Measurements from ENCODE around the gene MPDZ.

DNA sequence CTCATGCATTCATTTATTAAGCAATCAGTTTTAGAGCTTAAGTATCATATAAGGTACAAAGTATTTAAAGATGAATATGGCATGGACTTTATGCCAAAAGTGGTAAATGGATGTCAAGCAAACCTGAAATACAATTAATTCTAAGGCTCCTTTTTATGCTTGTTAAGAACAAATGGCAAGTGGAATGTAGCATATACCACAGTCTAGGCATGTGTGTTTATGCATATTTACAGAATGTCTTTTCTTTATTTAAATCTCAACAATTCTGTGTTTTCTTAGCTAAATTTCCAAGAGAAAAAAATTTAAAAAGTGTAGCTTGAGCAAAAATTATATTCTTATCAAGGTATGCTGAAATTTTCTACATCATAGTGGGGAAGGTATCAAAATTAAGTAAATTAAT, 39.8 kb downstream of the MPDZ start:
- TF ChIP-seq, protein P1, sequence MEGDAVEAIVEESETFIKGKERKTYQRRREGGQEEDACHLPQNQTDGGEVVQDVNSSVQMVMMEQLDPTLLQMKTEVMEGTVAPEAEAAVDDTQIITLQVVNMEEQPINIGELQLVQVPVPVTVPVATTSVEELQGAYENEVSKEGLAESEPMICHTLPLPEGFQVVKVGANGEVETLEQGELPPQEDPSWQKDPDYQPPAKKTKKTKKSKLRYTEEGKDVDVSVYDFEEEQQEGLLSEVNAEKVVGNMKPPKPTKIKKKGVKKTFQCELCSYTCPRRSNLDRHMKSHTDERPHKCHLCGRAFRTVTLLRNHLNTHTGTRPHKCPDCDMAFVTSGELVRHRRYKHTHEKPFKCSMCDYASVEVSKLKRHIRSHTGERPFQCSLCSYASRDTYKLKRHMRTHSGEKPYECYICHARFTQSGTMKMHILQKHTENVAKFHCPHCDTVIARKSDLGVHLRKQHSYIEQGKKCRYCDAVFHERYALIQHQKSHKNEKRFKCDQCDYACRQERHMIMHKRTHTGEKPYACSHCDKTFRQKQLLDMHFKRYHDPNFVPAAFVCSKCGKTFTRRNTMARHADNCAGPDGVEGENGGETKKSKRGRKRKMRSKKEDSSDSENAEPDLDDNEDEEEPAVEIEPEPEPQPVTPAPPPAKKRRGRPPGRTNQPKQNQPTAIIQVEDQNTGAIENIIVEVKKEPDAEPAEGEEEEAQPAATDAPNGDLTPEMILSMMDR (IDR thresholded peaks at IDR 0.05 in 2 of 3, conservative IDR thresholded peaks at IDR 0.05 in 1 of 3; ENCODE audit: borderline replicate concordance in 1 of 3, insufficient read depth in 1 of 3, low read depth in 2 of 3, low read length in 2 of 3) = no peak
- TF ChIP-seq EZH2 (IDR thresholded peaks at IDR 0.05) (no peak), POLR2AphosphoS5 (IDR thresholded peaks at IDR 0.05; ENCODE audit: low read depth, low read length) (no peak), CEBPB (IDR thresholded peaks at IDR 0.05; ENCODE audit: low read depth) (no peak), POLR2A (IDR thresholded peaks at IDR 0.05; ENCODE audit: borderline replicate concordance, extremely low read depth, insufficient read depth, insufficient read length) (no peak), JUND (IDR thresholded peaks at IDR 0.05) (no peak), EZH2phosphoT487 (IDR thresholded peaks at IDR 0.05; ENCODE audit: borderline replicate concordance) (no peak), REST (IDR thresholded peaks at IDR 0.05; ENCODE audit: low read depth) (no peak), ATF3 (IDR thresholded peaks at IDR 0.05) (no peak), SIN3A (IDR thresholded peaks at IDR 0.05; ENCODE audit: low read depth) (no peak), ZBTB33 (IDR thresholded peaks at IDR 0.05; ENCODE audit: extremely low read depth, insufficient replicate concordance, low read length) (no peak), FOSL1 (IDR thresholded peaks at IDR 0.05; ENCODE audit: low read depth) (no peak), YY1 (IDR thresholded peaks at IDR 0.05; ENCODE audit: extremely low read depth, insufficient replicate concordance, low read depth, low read length) (no peak)
- TF ChIP-seq, protein P2, sequence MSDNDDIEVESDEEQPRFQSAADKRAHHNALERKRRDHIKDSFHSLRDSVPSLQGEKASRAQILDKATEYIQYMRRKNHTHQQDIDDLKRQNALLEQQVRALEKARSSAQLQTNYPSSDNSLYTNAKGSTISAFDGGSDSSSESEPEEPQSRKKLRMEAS (IDR thresholded peaks at IDR 0.05) = no peak

Data from HCT116 (cell line).